ENCODE results near the gene SSX2IP. TPM values are rescaled to one million over a fixed set of nuclear protein-coding genes. Genes with fewer than 3 reads are reported as not detected.

Gene SSX2IP
- total RNA-seq, 1 donor from 2014 or later, result 12.5 TPM

DNA sequence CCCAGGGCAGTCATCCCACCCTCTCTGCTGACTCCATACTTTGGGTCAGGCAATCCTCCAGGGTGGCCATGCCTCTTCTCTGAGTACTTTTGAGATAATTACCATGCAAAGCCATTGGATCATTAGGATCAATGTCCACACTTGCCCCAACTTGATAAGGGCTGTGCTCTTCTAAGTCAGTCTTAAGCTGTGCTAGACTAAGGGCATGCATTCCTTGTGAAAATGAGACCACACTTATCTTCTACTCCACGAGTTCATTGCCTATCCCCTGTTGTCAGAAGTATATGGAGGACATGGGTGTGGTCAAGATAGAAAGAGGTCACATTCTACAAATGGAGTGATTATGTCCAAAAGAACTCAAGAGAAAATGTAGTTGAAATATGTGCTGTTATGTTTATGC lies 18.9 kb upstream of the SSX2IP start:
- H3K4me3 ChIP-seq (ENCODE audit: low read depth, low read length), result no peak overlapping the region
- no peak for TF ChIP-seq CTCF (conservative IDR thresholded peaks at IDR 0.05; ENCODE audit: low read depth, low read length)
- DNase-seq (ENCODE audit: low read depth), result no peak

- H3K4me3 ChIP-seq (ENCODE audit: low read depth, low read length), result no peak overlapping the region
- TF ChIP-seq CTCF (conservative IDR thresholded peaks at IDR 0.05; ENCODE audit: low read depth, low read length), result no peak
- no peak for DNase-seq (ENCODE audit: low read depth)
Observed at GRCh38 chr1:84708031-84708430, 17.8 kb upstream of the SSX2IP start.

DNA sequence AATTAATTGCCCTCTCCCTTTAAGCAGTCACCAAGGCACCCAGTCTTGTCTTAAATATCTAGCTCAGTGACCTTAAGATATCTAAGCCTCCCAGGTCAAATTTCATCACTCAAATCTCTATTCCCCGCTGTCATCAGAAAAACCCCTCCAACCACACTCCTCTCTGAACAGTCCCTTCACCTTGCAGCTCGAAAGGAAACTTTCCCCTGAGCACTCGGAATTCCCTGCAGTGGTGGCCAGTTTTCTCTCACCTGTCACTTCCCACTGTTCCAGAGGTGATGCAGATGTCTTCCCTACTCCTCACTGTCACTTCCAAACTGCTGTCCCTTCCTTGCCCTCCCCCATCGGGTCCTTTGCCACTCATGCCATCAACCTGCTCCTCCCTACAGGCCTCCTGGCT lies 15.3 kb upstream of the SSX2IP start:
- no peak overlapping the region for H3K4me3 ChIP-seq (ENCODE audit: low read depth, low read length)
- no peak for TF ChIP-seq CTCF (conservative IDR thresholded peaks at IDR 0.05; ENCODE audit: low read depth, low read length)
- DNase-seq (ENCODE audit: low read depth), result no peak

GRCh38 chr1:84704872-84705417 lies 14.7 kb upstream of the SSX2IP start:
- no peak for TF ChIP-seq CTCF (conservative IDR thresholded peaks at IDR 0.05; ENCODE audit: low read depth, low read length)
- H3K4me3 ChIP-seq (ENCODE audit: low read depth, low read length), result no peak overlapping the region
- no peak for DNase-seq (ENCODE audit: low read depth)

GRCh38 chr1:84703431-84703830 lies 13.2 kb upstream of the SSX2IP start:
- no peak overlapping the region for H3K4me3 ChIP-seq (ENCODE audit: low read depth, low read length)
- no peak for DNase-seq (ENCODE audit: low read depth)
- TF ChIP-seq CTCF (conservative IDR thresholded peaks at IDR 0.05; ENCODE audit: low read depth, low read length), result no peak

GRCh38 chr1:84702143-84702542 lies 11.9 kb upstream of the SSX2IP start:
- TF ChIP-seq CTCF (conservative IDR thresholded peaks at IDR 0.05; ENCODE audit: low read depth, low read length), result no peak
- no peak overlapping the region for H3K4me3 ChIP-seq (ENCODE audit: low read depth, low read length)
- DNase-seq (ENCODE audit: low read depth), result no peak

DNA sequence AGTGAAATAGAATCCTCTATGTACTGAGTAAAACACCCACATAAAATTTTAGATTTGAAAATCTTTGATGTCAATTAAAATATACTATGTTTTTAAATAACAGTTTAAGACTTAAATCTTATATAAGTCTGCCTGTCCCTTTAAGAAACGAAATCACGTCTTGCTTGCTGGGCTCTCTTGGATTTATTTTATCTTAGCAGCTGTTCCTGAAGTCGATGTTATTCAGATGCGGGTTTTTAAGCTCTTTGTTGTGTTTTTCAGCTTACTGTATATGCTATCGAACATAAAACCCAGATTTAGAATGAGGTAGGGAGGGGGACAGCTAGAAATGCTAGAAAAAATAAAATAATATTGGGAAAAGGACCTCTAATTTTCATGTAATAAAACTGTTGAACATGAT lies 11.1 kb upstream of the SSX2IP start:
- no peak for TF ChIP-seq CTCF (conservative IDR thresholded peaks at IDR 0.05; ENCODE audit: low read depth, low read length)
- no peak for DNase-seq (ENCODE audit: low read depth)
- H3K4me3 ChIP-seq (ENCODE audit: low read depth, low read length), result no peak overlapping the region

All from epithelial cell of proximal tubule (primary cell).